HG03135 (cell line): ENCODE measurements around the gene MPHOSPH10.
"Not testable (repeated sequence)": the region's sequence is repeated elsewhere in the genome, so short reads cannot be mapped to it uniquely, and the experiment has no call there.

Experiments used
- ATAC-seq: cut with Tn5 transposase; IDR thresholded peaks from one replicate; pipeline ENCODE4 v1.9.1; 2021; ENCODE audit warnings: mild to moderate bottlenecking, moderate library complexity; ENCODE audit not compliant: unreplicated experiment

Gene MPHOSPH10

GRCh38 chr2:71122387-71123298 lies 7.8 kb upstream of the MPHOSPH10 start:
- ATAC-seq = no peak

- no peak for ATAC-seq
Measured at GRCh38 chr2:71125506-71126294, 4.7 kb upstream of the MPHOSPH10 start.

- ATAC-seq = no peak
Measured at GRCh38 chr2:71126957-71127356, 3.5 kb upstream of the MPHOSPH10 start.

- ATAC-seq = no peak
Measured at GRCh38 chr2:71129114-71129901, 1.1 kb upstream of the MPHOSPH10 start.

GRCh38 chr2:71129902-71130151 lies 607 bp upstream of the MPHOSPH10 start:
- ATAC-seq = peak; percentile 46

GRCh38 chr2:71130905-71131244 lies 441 bp downstream of the MPHOSPH10 start:
- peak; percentile 26 for ATAC-seq

GRCh38 chr2:71131387-71132166 lies 1.1 kb downstream of the MPHOSPH10 start:
- not testable (repeated sequence) for ATAC-seq

GRCh38 chr2:71133603-71134002 lies 3.2 kb downstream of the MPHOSPH10 start:
- ATAC-seq = no peak

- no peak for ATAC-seq
Measured at GRCh38 chr2:71136174-71136573, 5.7 kb downstream of the MPHOSPH10 start.

- no peak for ATAC-seq
Measured at GRCh38 chr2:71143782-71144181, 13.3 kb downstream of the MPHOSPH10 start.

GRCh38 chr2:71148506-71149063 lies 18.2 kb downstream of the MPHOSPH10 start:
- ATAC-seq = no peak

GRCh38 chr2:71150082-71150816 lies 19.8 kb downstream of the MPHOSPH10 start:
- no peak for ATAC-seq

GRCh38 chr2:71151620-71152019 lies 21.2 kb downstream of the MPHOSPH10 start:
- ATAC-seq = no peak

GRCh38 chr2:71153585-71154224 lies 23.3 kb downstream of the MPHOSPH10 start:
- no peak for ATAC-seq

GRCh38 chr2:71154279-71154678 lies 23.8 kb downstream of the MPHOSPH10 start:
- ATAC-seq = no peak

GRCh38 chr2:71154798-71155197 lies 24.4 kb downstream of the MPHOSPH10 start:
- ATAC-seq = peak; percentile 65

- no peak for ATAC-seq
Measured at GRCh38 chr2:71155846-71156245, 25.4 kb downstream of the MPHOSPH10 start.

GRCh38 chr2:71156573-71156972 lies 26.1 kb downstream of the MPHOSPH10 start:
- no peak for ATAC-seq

GRCh38 chr2:71157124-71157793 lies 26.8 kb downstream of the MPHOSPH10 start:
- no peak for ATAC-seq
